NCI-H2227 (cell line): ENCODE results near the gene ATP5ME.
"Not testable (repeated sequence)": the region's sequence is repeated elsewhere in the genome, so short reads cannot be mapped to it uniquely, and the experiment has no call there.

Source experiments
- DNase-seq: peaks from one replicate; lab custom pipeline; 2025; ENCODE audit not compliant: unreplicated experiment; lab: John Stamatoyannopoulos, UW

The ATP5ME gene

DNA sequence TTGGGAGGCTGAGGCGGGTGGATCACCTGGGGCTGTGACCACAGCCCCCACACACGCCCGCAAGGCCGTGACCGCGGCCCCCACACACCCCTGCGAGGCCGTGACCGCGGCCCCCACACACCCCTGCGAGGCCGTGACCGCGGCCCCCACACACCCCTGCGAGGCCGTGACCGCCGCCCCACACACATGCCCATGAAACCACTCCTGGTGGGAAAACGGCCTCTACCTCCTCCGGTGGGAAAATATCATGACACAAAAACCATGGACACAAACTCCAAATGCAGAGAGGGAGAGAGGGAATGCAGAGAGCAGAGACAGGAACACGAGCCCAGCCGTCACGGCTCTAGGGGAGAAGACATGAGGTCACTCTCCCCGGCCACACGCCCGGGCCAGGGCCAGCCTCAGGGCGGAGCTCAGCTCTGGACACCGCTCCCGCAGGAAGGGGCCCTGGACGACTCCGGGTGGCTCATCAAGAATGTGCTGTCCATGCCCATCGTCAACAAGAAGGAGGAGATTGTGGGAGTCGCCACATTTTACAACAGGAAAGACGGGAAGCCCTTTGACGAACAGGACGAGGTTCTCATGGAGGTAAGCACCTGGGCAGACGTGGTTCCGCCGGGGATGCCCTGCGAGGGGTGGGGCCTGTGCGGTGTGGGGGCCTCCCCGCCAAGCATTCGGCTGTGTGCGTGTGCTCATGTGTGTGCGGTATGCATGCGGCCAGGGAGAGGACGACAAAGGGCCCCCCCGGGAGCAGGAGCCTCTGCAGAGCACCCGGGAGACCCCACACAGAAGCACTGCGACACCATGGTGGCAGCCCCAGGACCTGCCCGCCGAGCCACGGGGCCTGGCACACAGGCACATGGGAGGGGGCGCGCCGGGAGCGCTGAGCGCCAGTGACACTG is 17.4 kb downstream of the ATP5ME start:
- DNase-seq: no peak

DNA sequence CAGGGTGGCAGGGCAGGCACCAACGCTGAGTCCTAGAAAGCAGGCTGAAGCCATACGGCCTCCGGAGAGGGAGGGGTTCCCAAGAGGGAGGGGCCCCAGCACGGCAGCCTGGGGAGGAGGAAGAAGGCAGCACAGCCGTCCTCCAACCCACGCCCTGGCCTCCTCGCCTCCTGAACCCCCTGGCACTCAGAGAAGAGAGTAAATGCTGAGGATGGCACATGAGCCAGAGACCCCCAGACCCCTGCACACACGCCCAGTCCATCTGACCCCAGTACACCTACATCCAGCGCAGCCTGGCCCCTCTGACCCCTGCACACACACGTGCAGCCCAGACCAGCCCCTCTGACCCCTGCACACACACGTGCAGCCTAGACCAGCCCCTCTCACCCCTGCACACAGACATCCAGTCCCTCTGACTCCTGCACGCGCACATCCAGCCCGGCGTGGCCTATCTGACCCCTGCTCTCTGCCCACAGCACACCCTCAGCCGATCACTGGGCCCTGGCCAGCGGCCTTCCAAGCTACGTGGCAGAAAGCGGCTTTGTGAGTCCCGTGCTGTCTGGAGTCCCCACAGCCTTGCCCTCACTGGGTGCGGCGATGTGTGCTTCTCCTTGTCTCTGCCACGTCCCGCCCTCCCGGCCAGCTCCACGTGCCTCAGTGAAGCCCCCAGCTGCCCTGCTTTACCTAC is 18.5 kb downstream of the ATP5ME start:
- DNase-seq: no peak

DNA sequence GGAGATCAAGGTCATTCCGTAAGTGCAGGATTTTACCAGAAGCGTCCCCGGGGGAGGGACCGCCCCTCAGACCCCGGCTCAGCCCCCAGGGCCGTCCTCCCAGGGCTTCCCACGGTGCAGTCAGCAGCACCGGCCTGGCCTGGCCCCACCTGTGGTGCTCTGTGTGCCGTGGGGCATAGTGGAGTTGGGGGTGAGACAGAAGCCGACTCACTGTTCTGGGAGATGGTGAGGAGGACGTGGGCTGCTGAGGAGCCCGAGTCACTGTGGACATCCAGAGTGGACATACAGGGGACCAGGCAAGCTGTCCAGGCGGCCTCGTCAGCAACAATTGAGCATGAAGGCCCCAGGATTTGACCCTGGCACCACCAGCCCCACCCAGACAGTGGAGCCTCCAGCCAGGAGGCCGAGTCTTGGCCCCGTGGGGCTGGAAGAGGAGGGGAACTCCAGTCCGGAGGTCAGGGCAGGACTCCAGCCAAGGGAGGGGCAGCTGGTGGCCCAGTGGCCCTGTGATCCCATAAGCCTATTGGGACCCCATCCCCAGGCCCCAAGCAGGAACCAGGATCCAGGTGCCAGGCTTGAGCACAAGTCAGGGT is 19.1 kb downstream of the ATP5ME start:
- no peak for DNase-seq

DNA sequence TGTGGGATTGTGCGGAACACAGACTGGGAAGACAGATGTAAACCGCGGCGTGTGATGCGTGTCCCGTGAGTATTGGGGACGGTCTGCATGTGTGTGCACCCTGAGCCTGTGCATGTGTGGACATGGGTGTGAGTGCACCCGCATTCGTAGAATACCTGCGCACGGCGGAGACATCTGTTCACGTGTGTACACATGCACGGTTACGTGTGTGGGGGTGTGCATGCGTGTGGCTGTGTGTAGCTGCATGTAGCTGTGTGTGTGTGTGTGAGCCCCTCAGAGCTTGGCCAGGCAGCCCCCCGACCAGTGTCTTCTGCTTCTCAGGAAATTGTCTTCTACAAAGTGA is 19.6 kb downstream of the ATP5ME start:
- DNase-seq: no peak

DNA sequence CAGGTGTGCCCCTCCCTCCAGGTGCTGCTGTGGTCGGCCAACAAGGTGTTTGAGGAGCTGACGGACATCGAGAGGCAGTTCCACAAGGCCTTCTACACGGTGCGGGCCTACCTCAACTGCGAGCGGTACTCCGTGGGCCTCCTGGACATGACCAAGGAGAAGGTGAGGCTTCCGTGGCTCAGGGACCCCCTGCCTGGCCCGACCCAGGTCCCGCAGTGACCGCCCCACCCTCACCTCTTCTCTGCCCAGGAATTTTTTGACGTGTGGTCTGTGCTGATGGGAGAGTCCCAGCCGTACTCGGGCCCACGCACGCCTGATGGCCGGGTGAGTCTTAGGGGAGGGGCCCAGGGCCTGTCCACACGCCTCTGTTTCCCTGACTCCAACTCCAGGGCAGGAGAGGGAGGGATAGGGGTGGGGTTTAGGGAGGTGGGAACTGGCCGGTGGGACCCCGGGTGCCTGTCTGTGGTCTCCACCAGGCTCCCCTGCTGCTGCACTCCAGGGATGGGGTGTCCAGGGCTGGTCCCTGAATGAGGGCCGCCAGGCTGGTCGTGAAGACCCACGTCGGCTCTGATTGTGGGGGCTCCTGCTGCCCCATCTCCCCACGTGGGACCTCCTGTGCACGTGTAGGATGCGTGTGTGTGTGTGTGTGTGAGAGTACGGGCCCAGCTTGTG is 20.1 kb downstream of the ATP5ME start:
- no peak for DNase-seq

DNA sequence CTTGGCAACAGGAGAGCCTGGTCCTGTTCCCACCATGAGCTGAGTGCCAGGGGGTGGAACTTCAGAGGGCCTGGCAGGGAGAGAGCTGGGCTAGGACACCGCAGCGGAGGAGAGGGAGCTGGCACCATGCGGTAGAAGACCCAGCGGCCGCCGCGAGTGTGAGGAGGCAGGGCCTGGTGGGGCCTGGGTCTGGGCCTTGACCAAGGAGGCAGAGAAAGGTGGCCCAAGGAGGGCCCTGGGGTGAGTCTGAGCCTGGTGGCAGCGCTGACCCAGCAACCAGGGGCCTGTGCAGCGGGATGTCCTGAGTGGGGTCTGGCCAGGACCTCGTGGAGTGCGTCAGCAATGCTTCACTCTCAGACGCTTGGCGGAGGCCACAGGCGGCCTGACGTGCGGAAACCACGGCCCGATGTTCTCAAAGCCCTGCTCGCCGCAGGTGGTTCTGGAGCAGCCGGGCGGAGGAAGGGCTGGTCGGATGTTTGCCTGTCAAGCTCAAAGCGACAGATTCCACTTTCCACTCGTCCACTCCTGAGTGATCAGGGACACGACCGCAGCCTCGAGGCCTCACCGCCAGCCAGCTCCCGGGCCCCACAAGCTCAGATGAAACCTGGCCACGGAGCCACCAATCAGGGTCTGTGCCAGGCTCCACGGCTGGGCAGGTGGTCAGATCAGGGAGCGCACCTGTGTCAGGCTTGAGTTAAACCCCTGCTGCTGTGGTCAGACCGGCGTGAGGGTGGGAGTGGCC is 20.8 kb downstream of the ATP5ME start:
- DNase-seq: no peak

DNA sequence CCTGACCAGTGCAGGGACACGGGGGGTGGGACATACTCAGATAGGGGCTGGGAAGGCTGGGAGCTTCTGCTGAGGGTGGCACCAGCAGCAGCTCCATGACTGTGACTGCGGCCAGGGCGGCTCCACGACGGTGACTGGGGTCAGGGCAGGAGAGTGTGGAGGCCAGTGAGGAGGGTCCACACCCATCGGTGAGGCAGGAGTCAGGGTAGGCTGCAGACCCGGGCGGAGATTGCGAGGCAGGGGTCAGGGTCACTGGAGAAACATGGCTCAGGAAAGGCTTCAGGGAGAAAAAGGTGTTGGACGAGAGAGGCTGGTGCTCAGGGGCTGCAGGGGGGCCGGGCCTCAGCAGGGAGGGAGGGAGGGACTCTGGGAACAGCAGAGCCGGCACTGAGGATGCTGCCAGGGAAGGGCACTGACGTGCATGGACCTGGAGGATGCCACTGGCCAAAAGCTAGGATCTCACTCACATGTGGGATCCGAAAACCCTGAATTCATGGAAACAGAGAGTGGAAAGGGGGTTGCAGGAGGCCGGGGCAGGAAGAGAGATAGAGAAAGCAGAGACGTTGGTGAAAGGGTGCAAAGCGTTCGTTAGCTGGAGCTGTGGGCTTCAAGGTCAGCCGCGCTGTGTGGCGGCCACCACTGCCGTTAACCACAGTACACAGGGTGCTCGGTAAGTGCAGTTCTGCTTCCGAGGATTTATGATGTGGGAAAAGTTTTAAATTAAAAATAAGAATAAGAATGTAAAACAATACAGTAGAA is 22.0 kb downstream of the ATP5ME start:
- no peak for DNase-seq

DNA sequence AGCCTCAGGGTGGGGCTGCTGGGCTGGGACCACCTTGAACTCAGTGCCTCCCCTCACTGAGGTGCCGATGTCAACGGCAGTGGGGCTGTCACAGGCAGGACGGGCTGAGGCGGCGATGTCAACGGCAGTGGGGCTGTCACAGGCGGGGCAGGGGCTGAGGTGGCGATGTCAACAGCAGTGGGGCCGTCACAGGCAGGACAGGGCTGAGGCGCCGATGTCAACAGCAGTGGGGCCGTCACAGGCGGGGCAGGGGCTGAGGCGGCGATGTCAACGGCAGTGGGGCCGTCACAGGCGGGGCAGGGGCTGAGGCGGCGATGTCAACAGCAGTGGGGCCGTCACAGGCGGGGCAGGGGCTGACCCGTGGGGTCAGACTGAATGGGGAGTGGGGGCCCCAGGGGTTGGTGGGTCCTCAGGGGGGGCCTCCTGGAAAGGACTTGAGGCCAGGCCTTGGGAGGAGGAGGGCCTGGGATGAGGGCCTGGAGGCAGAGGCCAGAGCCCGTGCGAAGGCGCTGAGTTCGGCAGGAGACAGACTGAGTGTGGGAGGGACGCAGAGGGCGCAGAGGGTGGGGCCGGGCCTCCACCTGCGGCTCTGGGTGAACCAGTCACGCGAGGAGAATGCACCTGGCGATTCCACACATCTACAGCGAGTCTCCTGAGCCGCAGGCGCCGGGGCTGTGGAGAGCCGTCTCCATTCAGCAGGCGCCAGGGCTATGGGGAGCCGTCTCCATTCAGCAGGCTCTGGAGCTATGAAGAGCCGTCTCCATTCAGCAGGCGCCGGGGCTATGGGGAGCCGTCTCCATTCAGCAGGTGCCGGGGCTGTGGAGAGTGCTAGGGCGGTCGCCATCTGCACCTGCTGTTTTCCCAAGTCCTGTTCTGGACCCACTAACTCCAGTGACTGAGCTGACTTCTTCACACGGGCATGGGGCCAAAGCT is 22.9 kb downstream of the ATP5ME start:
- DNase-seq: no peak

DNA sequence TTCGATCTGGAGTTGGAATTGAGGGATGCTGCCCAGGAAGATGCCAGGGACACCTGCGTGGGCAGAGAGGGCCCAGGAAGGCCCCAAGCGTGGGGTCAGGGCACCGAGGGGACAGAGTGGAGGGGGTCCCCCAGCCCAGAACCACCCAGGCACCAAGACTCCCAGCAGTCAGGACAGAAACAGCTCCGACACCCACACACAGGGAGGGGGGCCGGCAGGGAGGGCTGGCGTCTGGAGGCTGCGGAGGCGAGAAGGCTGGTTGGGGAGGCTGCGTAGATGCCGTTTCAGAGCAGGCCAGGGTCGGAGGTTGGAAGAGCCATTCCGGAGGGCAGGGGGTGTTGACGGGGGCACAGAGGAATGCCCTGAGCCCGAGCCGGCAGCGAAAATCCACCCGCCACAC is 23.6 kb downstream of the ATP5ME start:
- no peak for DNase-seq

DNA sequence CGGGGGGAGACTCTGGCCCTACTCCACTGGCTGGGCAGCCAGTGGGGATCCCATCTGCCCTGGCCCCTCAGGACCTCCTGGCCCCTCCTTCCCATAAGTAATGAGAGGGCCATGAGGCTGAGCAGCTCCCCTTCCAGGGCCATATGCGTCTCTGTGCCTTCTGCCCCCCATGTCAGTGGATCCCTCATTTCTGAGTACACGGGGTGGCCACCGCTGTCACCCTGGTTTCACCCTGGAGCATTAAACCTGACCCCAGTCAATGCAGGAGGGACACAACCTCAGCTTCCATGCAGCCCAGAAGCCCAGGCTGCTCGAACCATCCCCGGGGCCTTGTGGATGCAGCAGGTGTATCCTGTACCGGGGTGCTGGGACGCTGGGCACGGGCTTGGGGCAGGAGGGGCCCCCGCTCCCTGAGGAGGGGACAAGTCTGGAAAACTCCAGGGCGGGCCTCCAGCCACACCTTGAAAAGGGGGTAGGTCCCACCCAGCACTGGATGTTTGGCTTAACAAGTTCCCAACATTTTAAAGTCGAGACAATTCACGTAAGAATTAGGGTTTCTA is 24.2 kb downstream of the ATP5ME start:
- no peak for DNase-seq

DNA sequence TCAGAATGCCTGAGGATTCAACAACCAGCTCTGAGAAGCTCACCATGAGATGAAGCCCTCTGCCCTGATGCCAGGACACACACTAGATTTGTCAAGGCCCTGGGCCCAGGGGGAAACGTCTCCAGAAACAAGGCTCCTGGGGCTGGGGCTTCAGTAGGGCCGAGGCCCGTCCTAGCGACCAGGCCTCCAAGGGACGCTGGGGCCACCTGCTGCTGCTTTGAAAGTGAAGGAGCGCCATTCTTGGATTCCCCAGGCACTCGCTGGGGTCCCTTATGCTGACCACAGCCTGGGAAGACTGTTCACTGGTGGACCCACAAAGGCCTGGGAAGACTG is 24.8 kb downstream of the ATP5ME start:
- no peak for DNase-seq

DNA sequence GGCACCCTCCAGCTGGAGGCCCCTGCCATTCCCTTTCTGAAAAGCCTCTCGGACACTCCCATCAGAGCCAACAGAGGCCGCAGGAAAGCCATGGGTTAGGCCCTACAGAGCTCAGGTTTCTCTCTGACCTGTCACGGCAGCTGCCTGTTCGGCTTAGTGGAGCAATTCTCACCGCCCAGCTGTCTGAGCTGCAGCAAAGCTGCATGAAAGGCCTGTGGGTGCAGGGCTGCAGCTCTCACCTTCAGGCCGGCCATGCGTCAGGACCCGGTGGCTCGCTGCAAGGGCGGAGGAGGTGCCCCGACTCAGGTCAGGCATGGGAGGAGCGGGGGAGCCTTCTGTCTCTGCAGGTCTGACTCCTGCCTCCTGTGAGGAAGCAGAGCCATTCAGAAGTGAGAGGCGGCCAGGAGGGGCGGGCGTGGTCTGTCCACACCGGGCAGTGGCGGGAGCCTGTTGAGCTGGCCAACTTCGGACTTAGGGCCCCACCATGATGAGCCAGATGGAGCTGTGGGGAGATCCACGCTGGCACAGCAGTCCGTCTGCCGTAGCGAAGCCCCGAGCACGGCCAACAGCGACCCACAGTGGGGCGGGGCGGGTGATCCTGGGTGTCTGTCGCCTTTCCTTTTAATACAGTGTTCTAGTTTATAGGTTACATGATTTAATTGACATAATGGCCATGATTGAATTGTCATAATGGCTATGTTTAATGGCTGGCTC is 25.3 kb downstream of the ATP5ME start:
- DNase-seq: no peak

DNA sequence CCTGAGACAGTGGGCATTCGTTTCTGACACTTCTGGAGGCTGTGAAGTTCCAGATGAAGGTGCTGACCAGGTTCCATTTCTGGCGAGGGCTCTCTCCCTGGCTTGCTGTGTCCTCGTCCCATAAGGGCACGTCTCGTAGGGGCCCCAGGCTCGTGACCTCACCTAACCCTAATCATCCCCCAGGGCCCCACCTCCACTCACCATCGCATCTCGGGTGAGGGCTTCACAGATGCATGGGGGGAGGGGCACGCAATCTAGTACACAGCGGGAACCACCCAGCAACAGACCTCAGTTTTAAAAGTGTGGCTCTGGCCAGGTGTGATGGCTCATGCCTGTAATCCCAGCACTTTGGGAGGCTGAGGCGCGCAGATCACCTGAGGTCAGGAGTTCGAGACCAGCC is 26.6 kb downstream of the ATP5ME start:
- DNase-seq: no peak

DNA sequence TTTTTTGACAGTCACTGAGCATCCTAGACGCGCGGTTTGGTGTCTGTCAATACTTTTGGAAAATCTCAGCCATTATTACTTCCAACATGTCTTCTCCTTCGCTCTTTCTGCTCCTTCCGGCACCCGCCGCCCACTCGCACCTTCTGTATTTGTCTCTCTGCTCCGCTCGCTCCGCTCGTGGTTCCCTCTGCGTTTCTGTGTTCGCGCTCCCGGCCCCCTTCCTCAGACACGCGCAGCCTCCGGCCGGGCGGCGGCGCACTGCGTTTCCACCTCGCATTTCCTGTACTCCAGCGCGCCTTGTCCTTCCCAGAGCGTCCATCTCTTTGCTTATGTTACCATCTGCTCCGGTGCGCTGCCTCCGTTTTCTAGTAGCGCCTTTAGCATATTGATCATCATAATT is 27.6 kb downstream of the ATP5ME start:
- DNase-seq: no peak

DNA sequence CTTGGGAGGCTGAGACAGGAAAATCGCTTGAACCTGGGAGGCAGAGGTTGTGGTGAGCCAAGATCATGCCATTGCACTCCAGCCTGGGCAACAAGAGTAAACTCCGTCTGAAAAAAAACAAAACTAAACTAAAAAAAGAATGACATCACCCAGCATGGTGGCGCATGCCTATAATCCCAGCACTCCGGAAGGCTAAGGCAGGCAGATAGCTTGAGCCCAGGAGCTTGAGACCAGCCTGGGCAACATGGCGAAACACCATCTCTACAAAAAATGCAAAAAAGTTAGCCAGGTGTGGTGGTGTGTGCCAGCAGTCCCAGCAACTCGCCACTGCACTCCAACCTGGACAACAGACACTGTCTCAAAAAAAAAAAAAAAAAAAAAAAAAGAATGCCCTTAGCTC is 31.7 kb downstream of the ATP5ME start:
- not testable (repeated sequence) for DNase-seq

DNA sequence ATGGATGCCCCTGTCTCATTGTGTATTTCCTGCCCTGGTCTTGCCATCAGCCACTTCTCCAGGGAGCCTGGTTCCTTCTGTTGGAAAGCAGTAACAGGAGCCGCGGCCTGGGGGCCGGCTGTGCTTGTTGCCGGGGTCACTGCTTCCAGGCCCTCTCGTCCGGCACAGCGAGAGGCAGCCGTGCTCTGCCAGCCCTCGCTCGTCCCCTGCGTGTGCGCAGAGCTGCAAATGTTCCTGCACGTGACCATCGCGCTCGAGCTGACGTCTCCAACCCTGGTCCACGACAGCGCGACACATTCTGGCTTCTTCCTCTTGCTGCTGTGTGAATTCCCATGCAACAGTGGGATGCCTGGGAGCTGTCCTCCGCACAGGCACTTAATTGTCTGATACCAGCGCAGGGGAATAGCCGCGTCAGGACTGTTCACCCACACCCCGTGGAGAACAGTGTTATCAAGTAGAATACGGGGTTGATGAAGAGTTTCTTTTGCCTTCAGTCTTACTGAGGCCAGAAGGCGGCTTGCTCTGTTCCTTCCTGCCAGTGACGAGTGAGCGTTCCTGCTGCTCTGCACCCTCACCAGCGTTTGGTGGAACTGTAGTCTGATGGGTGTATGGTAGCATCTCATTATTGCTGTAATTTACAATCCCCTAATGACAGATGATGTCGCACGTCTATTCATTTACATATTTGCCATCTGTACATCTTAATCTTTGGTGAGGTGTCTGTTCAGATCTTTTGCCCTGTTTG is 36.4 kb downstream of the ATP5ME start:
- peak; percentile 57 for DNase-seq

DNA sequence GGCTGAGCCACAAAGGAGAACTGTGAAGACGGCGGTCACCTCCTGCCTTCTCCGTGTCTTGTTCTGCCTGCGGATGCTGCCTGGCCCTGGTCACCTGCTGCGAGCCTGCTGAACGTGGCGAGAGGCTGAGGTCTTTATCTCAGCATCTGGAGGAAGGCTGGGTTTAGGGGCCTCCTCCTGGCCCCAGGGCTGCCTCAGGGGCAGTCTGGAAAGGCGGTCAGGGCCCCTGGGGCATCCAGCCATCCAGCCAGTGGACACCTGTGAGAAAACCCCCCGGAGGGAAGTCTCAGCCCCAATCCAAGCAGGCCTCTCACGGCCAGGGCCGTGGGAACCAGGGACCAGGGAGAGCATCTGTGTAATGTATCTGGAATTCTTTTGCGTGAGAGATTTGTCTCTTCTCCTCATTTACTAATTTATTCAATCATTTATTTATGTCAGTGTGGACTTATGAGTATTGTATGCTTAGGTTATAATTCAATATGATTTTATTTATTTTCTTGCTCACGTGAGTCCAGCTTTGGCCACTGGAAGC is 37.4 kb downstream of the ATP5ME start:
- DNase-seq: no peak
